Amniotic stem cell (primary cell): Measurements from ENCODE around the gene ITPA.

Experiments
- DNase-seq: peaks from one replicate; lab custom pipeline; 2025; lab: John Stamatoyannopoulos, UW

ITPA gene

GRCh38 chr20:3209257-3209945 is at the start of gene ITPA:
ITPA (plus strand) TSS chr20:3209498; CDS start chr20:3209552, 54 bp downstream.
- DNase-seq = no peak

DNA sequence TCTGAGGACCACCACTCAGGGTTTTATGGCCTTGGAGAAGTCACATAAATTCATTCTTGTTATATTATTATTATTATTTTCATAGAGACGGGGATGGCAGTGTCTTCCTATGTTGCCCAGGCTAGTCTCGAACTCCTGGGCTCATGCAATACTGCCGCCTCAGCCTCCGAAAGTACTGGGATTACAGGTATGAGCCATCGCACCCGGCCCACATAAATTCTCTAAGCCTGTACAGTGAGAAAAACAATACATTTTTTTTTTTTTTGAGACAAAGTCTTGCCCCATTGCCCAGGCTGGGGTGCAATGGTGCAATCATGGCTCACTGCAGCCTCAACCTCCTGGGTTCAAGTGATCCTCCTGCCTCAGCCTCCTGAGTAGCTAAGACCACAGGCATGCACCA is 48.9 kb upstream of the ITPA start:
- no peak for DNase-seq

DNA sequence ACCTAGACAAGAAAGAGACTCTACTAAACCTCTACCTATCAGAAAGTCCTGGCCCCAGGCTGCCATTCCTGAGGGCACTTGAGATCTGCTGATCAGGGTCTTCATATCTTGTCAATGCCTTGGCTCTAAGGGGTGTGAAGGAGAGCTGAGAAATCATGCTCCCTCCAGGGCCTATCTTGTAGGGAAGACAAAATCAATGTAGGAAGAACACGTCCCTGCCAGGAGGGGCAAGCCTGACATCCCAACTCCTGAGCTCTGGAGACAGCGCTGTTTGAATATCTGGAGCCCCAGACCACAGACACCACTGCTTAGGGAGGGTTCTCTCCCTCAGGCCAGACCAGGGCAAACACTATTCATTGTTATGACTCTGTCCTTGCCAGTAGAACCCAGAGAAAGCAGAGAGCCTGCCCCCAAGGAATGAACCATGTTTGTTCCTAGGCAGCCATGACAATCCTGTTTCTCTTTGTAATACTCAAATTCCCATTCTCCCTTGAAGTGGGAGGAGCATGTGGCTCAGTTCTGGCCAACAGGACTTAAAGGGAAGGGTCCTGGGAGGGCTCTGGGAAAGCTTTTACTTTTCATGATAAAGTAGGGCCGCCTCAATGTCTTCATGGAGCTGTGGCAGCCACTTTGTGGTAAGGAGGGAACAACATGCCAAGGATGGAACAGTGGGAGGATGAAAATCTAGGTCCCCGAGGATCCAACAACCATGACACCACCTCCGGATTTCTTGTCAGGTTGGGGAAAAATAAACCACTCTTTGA is 47.8 kb upstream of the ITPA start:
- DNase-seq = no peak

DNA sequence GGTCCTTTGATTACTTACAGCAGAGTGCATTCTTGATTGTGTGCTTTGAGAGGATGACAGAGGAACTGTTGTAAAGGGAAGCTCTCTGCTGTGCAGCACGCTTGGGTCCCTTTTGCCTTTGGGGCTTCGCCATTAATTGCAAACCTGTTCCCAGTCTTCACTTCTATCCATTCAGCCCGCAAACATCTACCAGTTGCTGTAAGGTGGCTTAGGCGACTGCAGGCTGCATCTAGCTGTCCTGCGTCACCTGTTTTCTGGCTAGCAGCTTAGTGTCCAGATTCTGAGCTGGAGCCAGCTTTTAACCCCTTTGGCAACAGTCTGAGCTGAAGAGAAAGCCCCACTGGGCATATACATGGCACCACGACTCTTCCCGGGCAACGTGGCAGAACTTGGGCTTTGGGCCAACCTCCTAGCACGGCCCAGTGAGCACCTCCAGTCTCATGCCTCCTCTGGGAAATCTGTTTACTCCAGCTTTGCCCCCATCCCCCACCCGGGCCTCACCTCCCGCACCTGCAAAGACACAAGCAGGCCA is 47.2 kb upstream of the ITPA start:
- DNase-seq = no peak

- DNase-seq = no peak
Observed at GRCh38 chr20:3163099-3164042, 45.9 kb upstream of the ITPA start.

DNA sequence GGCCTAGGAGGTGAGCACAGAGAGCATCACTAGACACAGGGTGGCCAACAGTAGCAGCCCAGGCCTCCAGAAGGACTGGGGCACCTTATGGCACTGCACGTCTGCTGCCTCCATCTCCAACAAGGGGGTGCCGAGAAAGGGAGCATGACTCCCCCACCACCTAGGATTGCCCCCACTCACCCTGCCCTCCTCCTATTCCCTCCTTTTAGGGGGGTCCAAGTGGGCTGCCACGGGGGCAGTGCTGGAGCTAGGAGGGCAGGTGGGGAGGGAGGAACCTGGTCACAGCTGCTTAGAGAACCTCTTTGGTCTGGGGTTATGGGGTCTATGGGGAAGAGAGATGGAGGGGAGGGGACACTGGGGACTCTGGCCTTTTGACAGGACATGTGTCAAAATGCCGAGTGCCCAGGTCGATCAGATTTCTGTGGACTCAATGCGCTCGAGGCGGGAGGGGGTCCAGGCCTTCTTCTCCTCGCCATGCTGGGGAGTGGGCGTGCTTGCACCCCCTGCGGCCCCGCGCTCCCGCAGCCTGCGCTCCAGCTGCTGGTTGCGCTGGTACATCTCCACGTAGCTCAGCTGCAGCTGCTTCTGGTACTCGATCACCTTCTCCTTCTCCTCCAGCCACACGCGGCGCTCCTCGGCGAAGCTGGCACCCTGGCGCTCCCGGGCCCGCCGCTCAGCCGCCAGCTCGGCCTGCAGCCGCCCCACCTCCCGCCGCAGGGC is 45.1 kb upstream of the ITPA start:
- DNase-seq = no peak

DNA sequence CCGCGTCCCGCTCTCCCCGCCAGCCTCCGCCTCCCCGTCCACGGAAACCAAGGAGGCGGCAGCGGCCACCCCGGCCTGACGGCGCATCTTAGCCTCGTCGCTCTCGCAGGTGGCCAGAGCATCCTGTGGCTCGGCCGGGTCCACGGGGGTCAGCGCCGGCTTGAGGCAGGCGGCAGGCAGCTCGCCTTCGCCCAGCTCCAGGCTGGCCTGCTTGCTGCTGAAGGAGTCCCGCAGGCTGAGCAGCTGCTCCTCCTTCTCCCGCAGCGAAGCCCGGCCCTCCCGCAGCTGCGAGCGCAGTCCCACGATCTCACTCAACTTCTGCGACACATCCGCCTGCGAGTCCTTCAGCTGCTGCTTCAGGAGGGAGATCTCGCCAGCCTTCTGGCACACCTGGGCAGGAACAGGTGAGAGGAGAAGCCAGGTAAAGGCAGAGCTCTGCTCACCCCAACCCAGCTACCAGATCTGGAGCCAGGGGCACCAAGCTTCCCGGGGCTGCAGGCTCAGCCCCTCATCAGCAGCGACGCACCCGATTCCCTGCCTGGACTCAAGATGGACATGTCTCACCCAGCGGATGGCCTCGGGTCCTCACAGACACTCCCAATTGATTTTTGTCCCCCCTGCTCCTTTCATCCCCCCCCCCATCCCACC is 44.4 kb upstream of the ITPA start:
- DNase-seq = no peak

DNA sequence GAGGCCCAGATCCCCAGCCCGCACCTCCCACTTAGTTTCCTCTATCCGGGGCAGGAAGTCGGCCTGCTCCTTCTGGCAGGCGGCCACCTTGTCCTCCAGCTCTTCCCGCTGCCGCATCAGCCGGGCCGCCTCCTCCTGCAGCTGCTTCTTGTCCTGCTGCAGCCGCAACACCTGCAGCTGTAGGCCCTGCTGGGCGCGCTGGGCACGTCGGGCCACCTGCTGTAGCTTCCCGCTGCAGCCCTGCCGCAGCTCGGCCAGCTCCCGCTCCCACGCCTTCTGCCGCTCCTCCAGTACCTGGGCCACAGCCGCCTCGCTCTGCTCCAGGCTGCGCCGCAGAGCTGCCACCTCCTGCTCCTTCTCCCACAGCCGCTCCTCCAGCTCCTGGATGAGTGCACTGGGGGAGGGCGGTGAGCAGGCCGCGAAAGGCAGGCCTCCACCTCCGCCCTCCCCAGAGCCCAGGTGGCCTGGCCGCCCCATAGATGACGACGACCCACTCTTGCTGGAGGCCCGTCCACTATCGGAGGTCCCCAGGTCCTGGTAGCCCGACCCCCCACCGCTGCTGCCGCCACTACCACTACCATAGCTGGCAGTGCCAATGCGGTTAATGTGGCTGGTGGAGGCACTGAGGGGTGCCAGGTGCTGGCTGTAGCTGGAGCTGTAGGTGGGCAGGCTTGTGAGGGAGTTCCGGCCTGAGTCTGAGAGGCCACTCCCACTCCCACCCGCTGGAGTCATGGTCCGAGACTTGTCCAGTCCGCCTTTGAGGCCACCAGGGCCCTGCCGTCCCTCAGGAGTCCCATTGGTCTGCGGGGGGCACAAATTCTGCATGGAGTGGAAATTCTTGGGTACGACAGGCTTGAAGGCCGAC is 43.6 kb upstream of the ITPA start:
- DNase-seq = no peak

- no peak for DNase-seq
Observed at GRCh38 chr20:3166338-3166912, 42.9 kb upstream of the ITPA start.

DNA sequence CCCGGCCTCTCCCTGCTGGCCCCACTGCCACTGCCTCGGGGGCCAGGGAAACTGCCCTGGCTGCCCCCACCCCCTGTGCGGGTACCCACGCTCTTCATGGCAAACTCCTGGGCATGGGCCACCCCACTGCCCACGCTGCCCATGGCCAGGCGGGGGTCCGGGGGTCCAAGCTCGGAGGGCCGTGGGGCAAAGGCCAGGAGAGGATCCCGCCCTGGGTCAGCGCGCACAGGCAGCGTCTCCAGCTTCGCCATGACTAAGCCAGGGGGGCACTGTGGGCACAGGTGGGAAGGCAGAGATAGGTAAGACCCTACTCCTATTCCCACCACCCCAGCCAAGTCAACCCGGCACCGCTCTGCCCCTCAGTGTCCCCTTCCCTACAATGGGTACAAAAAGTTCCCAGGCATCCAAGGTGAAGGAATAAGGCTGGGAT is 42.4 kb upstream of the ITPA start:
- no peak for DNase-seq

- DNase-seq = no peak
Observed at GRCh38 chr20:3167738-3168078, 41.6 kb upstream of the ITPA start.

GRCh38 chr20:3168079-3168828 is 41.0 kb upstream of the ITPA start:
- no peak for DNase-seq

DNA sequence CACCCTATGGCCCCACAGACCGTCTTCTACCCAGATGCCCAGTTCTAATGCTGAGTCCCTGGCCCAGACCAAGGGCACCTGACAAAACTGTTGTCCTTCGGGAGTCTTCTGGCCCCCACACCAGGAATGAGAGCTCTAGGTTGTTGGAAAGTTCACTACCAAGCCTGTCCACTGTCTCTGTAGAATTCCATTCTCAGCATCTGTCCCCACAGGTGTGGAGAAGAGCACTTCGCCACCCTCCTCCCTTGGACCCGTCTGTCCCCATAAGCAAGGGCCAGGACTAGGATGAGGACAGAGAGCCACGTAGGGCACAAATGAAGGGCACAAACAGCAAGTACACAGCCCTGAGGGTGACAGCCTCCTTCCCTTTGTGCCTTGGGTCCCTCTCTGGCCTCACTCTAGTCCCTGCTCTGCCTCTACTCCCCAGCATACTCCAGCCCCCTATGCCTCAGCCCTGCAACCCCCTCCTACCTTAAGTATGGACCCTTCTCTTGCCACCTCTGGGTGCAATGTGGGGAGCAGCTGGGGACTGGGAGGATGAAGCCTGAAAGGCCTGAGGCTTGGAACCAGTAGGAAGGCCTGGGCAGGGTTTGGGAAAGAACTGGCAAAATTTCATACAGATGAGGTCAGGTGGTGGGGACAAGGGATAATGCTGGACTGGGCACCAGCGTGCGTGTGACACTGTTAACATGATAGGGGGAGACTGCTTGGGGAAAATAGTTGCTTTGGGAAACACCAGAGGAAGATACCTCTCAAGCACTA is 40.3 kb upstream of the ITPA start:
- no peak for DNase-seq

- no peak for DNase-seq
Observed at GRCh38 chr20:3171391-3172125, 37.7 kb upstream of the ITPA start.

- DNase-seq = no peak
Observed at GRCh38 chr20:3172126-3172932, 37.0 kb upstream of the ITPA start.

- no peak for DNase-seq
Observed at GRCh38 chr20:3172933-3173609, 36.2 kb upstream of the ITPA start, which contains the start of gene LZTS3. LZTS3 (minus strand) TSS chr20:3173549; CDS start chr20:3167163, 6,386 bp downstream.
